Testis (tissue), 2 donors: ENCODE data around the gene RPA3.

Source experiments
- POLR2A ChIP-seq: fragments of 450-650 bp; IDR thresholded peaks from one replicate; pipeline ENCODE4 v1.6.1; 2017; ENCODE audit warnings: antibody characterized with exemption, mild to moderate bottlenecking, moderate library complexity
- TF ChIP-seq, protein P1 (sequence below), 3 experiments: fragments of 450-650 bp in 2 of 3; fragments of 200-600 bp in 1 of 3; sonication (generic) in 1 of 3; IDR thresholded peaks; one replicate each; pipeline ENCODE4 v1.5.1; 2016 to 2019; ENCODE audit warnings: antibody characterized with exemption in 3 of 3, mild to moderate bottlenecking in 2 of 3, moderate library complexity in 1 of 3

DNA sequence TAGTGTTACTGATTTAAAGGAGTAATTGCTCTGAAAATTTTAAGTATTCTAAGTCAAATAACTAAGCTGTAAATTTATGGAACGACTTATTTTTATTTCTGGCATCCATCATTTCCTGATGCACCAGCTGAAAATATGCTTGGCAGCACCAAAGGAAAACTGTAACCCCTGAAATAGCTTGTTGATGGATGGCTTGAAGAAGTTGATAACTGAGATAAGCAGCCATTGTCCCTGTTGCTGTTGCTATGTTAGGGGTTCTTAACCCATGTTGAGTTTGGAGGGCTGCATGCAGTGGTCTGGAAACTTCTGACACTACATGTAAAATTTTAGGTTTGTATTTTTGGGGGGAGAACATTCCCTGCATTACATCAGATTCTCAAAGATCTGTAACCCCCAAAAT, 30.6 kb downstream of the RPA3 start:
- TF ChIP-seq POLR2A, result no peak
- TF ChIP-seq, protein P1, sequence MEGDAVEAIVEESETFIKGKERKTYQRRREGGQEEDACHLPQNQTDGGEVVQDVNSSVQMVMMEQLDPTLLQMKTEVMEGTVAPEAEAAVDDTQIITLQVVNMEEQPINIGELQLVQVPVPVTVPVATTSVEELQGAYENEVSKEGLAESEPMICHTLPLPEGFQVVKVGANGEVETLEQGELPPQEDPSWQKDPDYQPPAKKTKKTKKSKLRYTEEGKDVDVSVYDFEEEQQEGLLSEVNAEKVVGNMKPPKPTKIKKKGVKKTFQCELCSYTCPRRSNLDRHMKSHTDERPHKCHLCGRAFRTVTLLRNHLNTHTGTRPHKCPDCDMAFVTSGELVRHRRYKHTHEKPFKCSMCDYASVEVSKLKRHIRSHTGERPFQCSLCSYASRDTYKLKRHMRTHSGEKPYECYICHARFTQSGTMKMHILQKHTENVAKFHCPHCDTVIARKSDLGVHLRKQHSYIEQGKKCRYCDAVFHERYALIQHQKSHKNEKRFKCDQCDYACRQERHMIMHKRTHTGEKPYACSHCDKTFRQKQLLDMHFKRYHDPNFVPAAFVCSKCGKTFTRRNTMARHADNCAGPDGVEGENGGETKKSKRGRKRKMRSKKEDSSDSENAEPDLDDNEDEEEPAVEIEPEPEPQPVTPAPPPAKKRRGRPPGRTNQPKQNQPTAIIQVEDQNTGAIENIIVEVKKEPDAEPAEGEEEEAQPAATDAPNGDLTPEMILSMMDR (IDR thresholded peaks at IDR 0.05), result no peak
